RWPE1 (cell line): ENCODE measurements around the gene RALGAPA2.

Experiments
- CTCF ChIA-PET: fragments of 350-600 bp; sonication (Branson Sonifier 250); formaldehyde crosslinking; extraction: SDS; loops from one replicate; lab custom pipeline; 2021; lab: Yijun Ruan, JAX
- POLR2A ChIA-PET: fragments of 400-600 bp; formaldehyde crosslinking; extraction: SDS; loops from one replicate; lab custom pipeline; 2020; ENCODE audit warnings: antibody characterized with exemption; ENCODE audit not compliant: low non-redundant PET; lab: Yijun Ruan, JAX
- DNase-seq: peaks from one replicate; pipeline ENCODE4 v3.0.0; 2012; ENCODE audit warnings: low spot score
- H3K27ac ChIP-seq: fragments of 450-650 bp; 2 replicates; pipeline ENCODE4 v1.5.1; 2017
- CTCF ChIP-seq: fragments of 450-650 bp; conservative IDR thresholded peaks from 2 replicates; pipeline ENCODE4 v1.5.1; 2017; ENCODE audit warnings: low read depth, mild to moderate bottlenecking

The RALGAPA2 gene

GRCh38 chr20:20432618-20433286, 279.7 kb downstream of the RALGAPA2 start:
- no peak overlapping the region for H3K27ac ChIP-seq
- CTCF ChIA-PET = interaction anchor here (0.6 kb wide), 1 partner anchor 136 kb away, joined by 4 read pairs; no protein-coding TSS in a partner anchor
- DNase-seq = no peak
- POLR2A ChIA-PET = no interaction called here
- TF ChIP-seq CTCF = no peak

GRCh38 chr20:20430066-20430465, 282.4 kb downstream of the RALGAPA2 start:
- no peak for TF ChIP-seq CTCF
- DNase-seq = no peak
- ChIA-PET POLR2A (no interaction called here), CTCF (no interaction called here)
- no peak overlapping the region for H3K27ac ChIP-seq

- no peak for DNase-seq
- CTCF ChIA-PET = no interaction called here
- H3K27ac ChIP-seq = no peak overlapping the region
- POLR2A ChIA-PET = no interaction called here
- TF ChIP-seq CTCF = no peak
Observed at GRCh38 chr20:20428067-20428466, 284.4 kb downstream of the RALGAPA2 start.

GRCh38 chr20:20427227-20427864, 285.1 kb downstream of the RALGAPA2 start:
- ChIA-PET CTCF (no interaction called here), POLR2A (no interaction called here)
- no peak for DNase-seq
- H3K27ac ChIP-seq = no peak overlapping the region
- no peak for TF ChIP-seq CTCF

- no peak overlapping the region for H3K27ac ChIP-seq
- POLR2A ChIA-PET = no interaction called here
- CTCF ChIA-PET = no interaction called here
- TF ChIP-seq CTCF = no peak
- no peak for DNase-seq
Observed at GRCh38 chr20:20426655-20426907, 285.9 kb downstream of the RALGAPA2 start.

- CTCF ChIA-PET = interaction anchor here (0.7 kb wide), 1 partner anchor 9 kb away, joined by 3 read pairs; no protein-coding TSS in a partner anchor
Observed at GRCh38 chr20:20425823-20426654, 286.4 kb downstream of the RALGAPA2 start.

More at GRCh38 chr20:20425823-20426654, 286.4 kb downstream of the RALGAPA2 start:
- TF ChIP-seq CTCF = no peak
- POLR2A ChIA-PET = no interaction called here
- no peak overlapping the region for H3K27ac ChIP-seq
- no peak for DNase-seq
